SK-N-MC (cell line): ENCODE results near the gene METTL3.
A peak's percentile ranks its signal among the peaks of the same experiment; 100 is the strongest.

ENCODE experiments used
- DNase-seq: peaks from one replicate; pipeline ENCODE4 v3.0.0-alpha.2; 2011; ENCODE audit warnings: low read depth, low spot score
- H3K27ac ChIP-seq: fragments of 200-600 bp; sonication (generic); 2 replicates; pipeline ENCODE4 v1.5.1; 2016; ENCODE audit warnings: mixed run types
- H3K36me3 ChIP-seq: fragments of 200-600 bp; sonication (generic); 2 replicates; pipeline ENCODE4 v1.6.1; 2017; ENCODE audit warnings: antibody characterized with exemption, low read length, mixed read lengths; ENCODE audit not compliant: insufficient read depth
- H3K4me3 ChIP-seq: fragments of 200-600 bp; sonication (generic); 2 replicates; pipeline ENCODE4 v1.5.1; 2016
- H3K9ac ChIP-seq: fragments of 200-600 bp; sonication (generic); 2 replicates; pipeline ENCODE4 v1.8.0; 2017; ENCODE audit warnings: mixed run types, mixed read lengths; ENCODE audit not compliant: insufficient read length
- H3K9me3 ChIP-seq: fragments of 200-600 bp; sonication (generic); 2 replicates; pipeline ENCODE4 v1.6.1; 2017; ENCODE audit warnings: low read depth, mild to moderate bottlenecking, antibody characterized with exemption, low read length, moderate library complexity, mixed read lengths
- EZH2 ChIP-seq: fragments of 200-600 bp; sonication (generic); IDR thresholded peaks from one replicate; pipeline ENCODE4 v1.6.1; 2017; ENCODE audit warnings: antibody characterized with exemption
- FOXP2 ChIP-seq: optimal IDR thresholded peaks from 2 replicates; pipeline ENCODE3; 2011; ENCODE audit warnings: mild to moderate bottlenecking, moderate library complexity; ENCODE audit not compliant: insufficient read depth; ENCODE audit errors: extremely low read length, control extremely low read depth
- POLR2AphosphoS5 ChIP-seq: IDR thresholded peaks from 2 replicates; pipeline ENCODE4 v1.6.1; 2012; ENCODE audit warnings: mild to moderate bottlenecking, low read depth, low read length, borderline replicate concordance

Gene METTL3

GRCh38 chr14:21541413-21542074 is 30.4 kb upstream of the METTL3 start:
- H3K4me3 ChIP-seq: no peak overlapping the region
- no peak overlapping the region for H3K9ac ChIP-seq
- TF ChIP-seq POLR2AphosphoS5 (no peak), FOXP2 (no peak), EZH2 (no peak)
- H3K36me3 ChIP-seq: no peaks in the 10 kb centered on the region
- H3K9me3 ChIP-seq: no peaks in the 10 kb centered on the region
- no peak for DNase-seq
- H3K27ac ChIP-seq: no peak overlapping the region

DNA sequence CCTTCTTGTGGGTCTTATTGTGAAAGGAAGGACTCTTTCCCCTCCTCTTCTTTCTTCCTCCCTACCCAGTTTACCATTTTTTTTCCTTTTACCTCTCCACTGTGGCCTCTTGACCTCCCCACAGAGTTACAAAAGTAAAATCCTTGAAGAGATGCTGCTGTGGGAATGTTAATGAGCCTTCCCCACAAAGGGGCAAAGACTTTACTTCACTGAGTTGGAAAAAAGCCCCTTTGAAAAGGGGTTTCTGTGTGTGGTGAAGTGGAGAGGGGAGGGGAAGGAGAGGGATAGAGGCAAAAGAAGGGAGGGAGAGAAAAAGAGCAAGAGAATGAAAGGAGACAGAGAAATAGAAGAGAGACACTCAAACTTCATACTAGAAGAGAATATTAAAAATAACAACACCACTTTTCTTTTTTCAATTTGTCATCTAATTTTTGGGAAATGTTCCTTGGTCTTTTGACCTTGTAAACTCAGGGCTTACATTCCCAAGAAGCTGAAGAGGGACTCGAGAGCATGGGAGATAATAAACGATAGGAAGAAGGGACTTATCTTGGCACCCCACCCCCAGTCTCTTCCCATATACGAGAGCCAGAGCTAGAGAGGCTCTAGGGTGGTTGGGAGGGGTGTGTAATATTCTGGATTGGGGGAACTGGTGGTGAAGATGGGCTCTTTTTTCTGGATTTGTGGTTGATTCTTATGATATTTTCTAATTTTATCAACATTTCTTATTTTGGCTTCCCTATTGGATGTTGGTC is 28.2 kb upstream of the METTL3 start:
- DNase-seq: no peak
- H3K27ac ChIP-seq: peak overlapping the region; percentile 22; the same call in 1 of the 2 replicates
- H3K36me3 ChIP-seq: no peaks in the 10 kb centered on the region
- TF ChIP-seq EZH2 (no peak), POLR2AphosphoS5 (no peak), FOXP2 (no peak)
- H3K9me3 ChIP-seq: no peaks in the 10 kb centered on the region
- peak overlapping the region; percentile 29 for H3K9ac ChIP-seq
- H3K4me3 ChIP-seq: no peak overlapping the region

GRCh38 chr14:21537090-21537424 is 25.9 kb upstream of the METTL3 start:
- H3K36me3 ChIP-seq: no peaks in the 10 kb centered on the region
- no peaks in the 10 kb centered on the region for H3K9me3 ChIP-seq
- H3K9ac ChIP-seq: peak overlapping the region; percentile 73
- DNase-seq: no peak
- TF ChIP-seq FOXP2: no peak
- TF ChIP-seq POLR2AphosphoS5: no peak
- no peak for TF ChIP-seq EZH2
- peak overlapping the region; percentile 84 for H3K4me3 ChIP-seq
- peak overlapping the region; percentile 99 for H3K27ac ChIP-seq

DNA sequence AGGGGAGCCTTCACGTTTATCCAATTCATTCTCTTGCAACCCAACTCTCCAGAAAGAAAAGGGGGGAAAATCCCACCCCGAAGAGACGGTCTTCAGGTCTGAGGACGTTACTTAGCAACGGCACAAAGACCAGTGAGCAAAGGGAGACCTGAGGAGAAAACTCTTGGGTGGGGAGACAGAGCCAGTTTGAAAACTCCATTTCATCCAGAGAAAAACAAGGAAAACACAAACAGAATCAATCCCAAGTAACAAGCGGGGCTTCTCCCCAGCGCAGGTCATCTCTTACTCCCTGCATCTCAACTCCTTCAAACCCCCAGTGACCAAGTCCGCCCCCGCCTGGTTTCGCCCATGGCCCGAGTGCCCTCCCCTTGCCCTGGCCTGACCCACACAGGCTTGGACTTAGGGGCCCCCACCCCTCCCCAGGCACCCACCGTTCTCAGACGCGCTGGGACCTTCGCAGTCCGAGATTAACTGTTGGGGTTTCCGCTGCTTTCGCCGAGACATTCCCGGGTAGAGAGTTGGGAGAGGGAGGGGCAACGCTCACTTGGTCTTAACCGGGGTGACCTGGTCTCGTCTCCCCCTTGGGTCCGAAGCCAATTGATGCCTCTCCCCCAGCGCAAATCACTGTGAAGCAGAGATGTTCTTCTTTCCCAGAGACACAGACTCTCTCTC is 25.4 kb upstream of the METTL3 start:
- Histone ChIP-seq H3K9ac (peak overlapping the region; percentile 73), H3K36me3 (no peaks in the 10 kb centered on the region), H3K9me3 (no peaks in the 10 kb centered on the region), H3K4me3 (peak overlapping the region; percentile 84), H3K27ac (peak overlapping the region; percentile 99)
- no peak for TF ChIP-seq FOXP2
- no peak for TF ChIP-seq EZH2
- TF ChIP-seq POLR2AphosphoS5: no peak
- no peak for DNase-seq

- no peaks in the 10 kb centered on the region for H3K9me3 ChIP-seq
- no peaks in the 10 kb centered on the region for H3K36me3 ChIP-seq
- peak overlapping the region; percentile 99 for H3K27ac ChIP-seq
- peak overlapping the region; percentile 84 for H3K4me3 ChIP-seq
- TF ChIP-seq POLR2AphosphoS5 (no peak), FOXP2 (no peak), EZH2 (no peak)
- no peak for DNase-seq
- H3K9ac ChIP-seq: peak overlapping the region; percentile 73
These were observed 24.6 kb upstream of the METTL3 start for GRCh38 chr14:21535545-21536417.

DNA sequence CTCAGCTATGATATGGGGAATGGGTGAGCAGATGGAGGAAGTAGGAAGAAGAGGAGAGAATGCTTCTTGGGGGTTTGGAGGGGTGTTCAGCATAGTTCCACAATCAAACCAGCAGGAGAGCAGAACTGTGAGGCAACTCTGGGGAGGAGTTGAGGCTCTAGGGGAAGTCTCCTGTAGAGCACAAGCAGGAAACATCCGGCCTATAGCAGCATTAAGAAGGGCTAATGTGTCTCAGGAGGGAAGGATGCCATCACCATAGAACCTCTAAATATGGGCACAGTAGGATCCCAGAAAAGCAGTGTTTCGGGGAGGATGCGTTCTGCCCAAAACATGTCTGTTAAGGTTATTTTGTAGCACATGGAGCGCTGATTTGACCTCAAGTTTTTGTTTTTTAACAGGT is 23.4 kb upstream of the METTL3 start:
- H3K9me3 ChIP-seq: no peaks in the 10 kb centered on the region
- peak overlapping the region; percentile 76 for H3K9ac ChIP-seq
- TF ChIP-seq POLR2AphosphoS5 (peak; percentile 69), EZH2 (no peak), FOXP2 (no peak)
- H3K36me3 ChIP-seq: no peaks in the 10 kb centered on the region
- peak overlapping the region; percentile 84 for H3K4me3 ChIP-seq
- peak; percentile 94 for DNase-seq
- H3K27ac ChIP-seq: peak overlapping the region; percentile 99

- no peak for TF ChIP-seq FOXP2
- TF ChIP-seq EZH2: no peak
- TF ChIP-seq POLR2AphosphoS5: no peak
- peak overlapping the region; percentile 13 for H3K9ac ChIP-seq
- H3K36me3 ChIP-seq: no peaks in the 10 kb centered on the region
- H3K4me3 ChIP-seq: peak overlapping the region; percentile 84; the same call in 1 of the 2 replicates
- H3K9me3 ChIP-seq: no peaks in the 10 kb centered on the region
- DNase-seq: no peak
- H3K27ac ChIP-seq: peak overlapping the region; percentile 99
These were observed 22.2 kb upstream of the METTL3 start for GRCh38 chr14:21533294-21533693.

DNA sequence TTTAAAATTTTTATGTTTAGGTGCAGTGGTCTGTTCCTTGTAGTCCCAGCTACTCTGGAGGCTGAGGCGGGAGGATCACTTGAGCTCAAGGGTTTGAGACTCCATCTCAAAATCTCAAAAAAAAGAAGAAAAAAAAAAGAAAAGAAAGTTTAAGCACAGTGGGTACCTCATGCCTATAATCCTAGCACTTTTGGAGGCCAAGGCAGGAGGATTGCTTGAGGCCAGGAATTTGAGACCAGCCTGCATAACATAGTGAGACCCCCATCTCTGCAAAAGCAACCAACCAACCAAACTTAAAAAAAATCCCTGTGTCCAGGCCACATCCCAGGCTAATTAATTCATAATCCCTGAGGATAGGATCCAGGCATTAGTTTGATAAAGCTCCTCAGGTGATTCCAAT is 18.4 kb upstream of the METTL3 start:
- peaks cover 5% of the 10 kb centered on the region; the same call in 1 of the 2 replicates for H3K36me3 ChIP-seq
- H3K9ac ChIP-seq: no peak overlapping the region
- H3K27ac ChIP-seq: no peak overlapping the region
- no peak overlapping the region for H3K4me3 ChIP-seq
- H3K9me3 ChIP-seq: no peaks in the 10 kb centered on the region
- DNase-seq: no peak
- TF ChIP-seq EZH2 (no peak), FOXP2 (no peak), POLR2AphosphoS5 (no peak)
